Lung (tissue), 12 donors: Measurements from ENCODE around the gene PRKCZ. TPM values are rescaled to one million over a fixed set of nuclear protein-coding genes. Genes with fewer than 3 reads are reported as not detected.
A peak's percentile ranks its signal among the peaks of the same experiment; 100 is the strongest.

Source experiments
- ATAC-seq: fragments of 200-7000 bp; cut with Tn5 transposase; one replicate; pipeline ENCODE4 v1.9.1; 2020; ENCODE audit warnings: moderate number of reproducible peaks; ENCODE audit not compliant: insufficient read depth, low FRiP score
- DNase-seq, 3 donors: peaks; one replicate each; pipeline ENCODE4 v3.0.0-alpha.2; 2013 to 2017
- H3K27ac ChIP-seq, 2 donors: one replicate each; pipeline ENCODE4 v1.5.1; 2013; ENCODE audit warnings: mild to moderate bottlenecking in 2 of 2, moderate library complexity in 2 of 2, control low read depth in 1 of 2, inconsistent platforms in 1 of 2, low read depth in 1 of 2, low read length in 1 of 2
- H3K27me3 ChIP-seq, 3 donors: one replicate each; pipeline ENCODE4 v1.5.1; 2013; ENCODE audit warnings: low read length in 2 of 3; ENCODE audit not compliant: control insufficient read depth in 3 of 3, insufficient read depth in 3 of 3
- H3K36me3 ChIP-seq, 4 donors: one replicate each; pipeline ENCODE4 v1.5.1; 2013; ENCODE audit warnings: low read length in 4 of 4, mild to moderate bottlenecking in 1 of 4, moderate library complexity in 1 of 4; ENCODE audit not compliant: control insufficient read depth in 4 of 4, insufficient read depth in 4 of 4
- H3K4me1 ChIP-seq, 5 donors: one replicate each; pipeline ENCODE4 v1.5.1; 2013; ENCODE audit warnings: low read length in 5 of 5, mild to moderate bottlenecking in 2 of 5, moderate library complexity in 1 of 5; ENCODE audit not compliant: control insufficient read depth in 5 of 5, insufficient read depth in 5 of 5
- H3K4me3 ChIP-seq: one replicate; pipeline ENCODE4 v1.5.1; 2013; ENCODE audit warnings: mild to moderate bottlenecking, control low read depth, moderate library complexity
- H3K9ac ChIP-seq, 2 donors: one replicate each; pipeline ENCODE4 v1.5.1; 2013; ENCODE audit warnings: low read length in 2 of 2, control low read depth in 1 of 2; ENCODE audit not compliant: insufficient read depth in 1 of 2
- H3K9me3 ChIP-seq, 4 donors: one replicate each; pipeline ENCODE4 v1.5.1; 2013; ENCODE audit warnings: low read length in 3 of 4, mild to moderate bottlenecking in 1 of 4, moderate library complexity in 1 of 4; ENCODE audit not compliant: control insufficient read depth in 4 of 4, insufficient read depth in 3 of 4
- WGBS, 2 donors: extraction: QIAGEN DNeasy Blood & Tissue Kit; methylation state at CpG; one replicate each; pipeline ENCODE4 v1.1.7; 2013; 5-methylcytosine and 5-hydroxymethylcytosine counted together
- polyA plus RNA-seq, 2 donors: library from polyadenylated mRNA; stranded (reverse); fragments of 200-250 nt; gene quantifications; one replicate each; pipeline ENCODE4 v1.2.1, GENCODE V29; 2013
- total RNA-seq, 2 donors: library from RNA; depleted of rRNA in 1 of 2; stranded (reverse); fragments of >200 nt in 1 of 2; gene quantifications; one replicate each; pipeline ENCODE4 v1.2.1, GENCODE V29; 2014 to 2021
- TF ChIP-seq, protein P1 (sequence below): IDR thresholded peaks from 2 replicates; pipeline ENCODE4 v1.5.1; 2012; ENCODE audit warnings: mild to moderate bottlenecking; ENCODE audit errors: control extremely low read depth, extremely low read depth
- donor health status: control.
- donor health status: control.
- donor health status: Bipolar disorder and iron deficiency.
- donor health status: healthy.
- donor health status: DM: yes; HTN: yes; CAD: no.

The PRKCZ gene
- total and polyA plus RNA-seq, 4 donors, result 55.2 to 149 (median 117) TPM

DNA sequence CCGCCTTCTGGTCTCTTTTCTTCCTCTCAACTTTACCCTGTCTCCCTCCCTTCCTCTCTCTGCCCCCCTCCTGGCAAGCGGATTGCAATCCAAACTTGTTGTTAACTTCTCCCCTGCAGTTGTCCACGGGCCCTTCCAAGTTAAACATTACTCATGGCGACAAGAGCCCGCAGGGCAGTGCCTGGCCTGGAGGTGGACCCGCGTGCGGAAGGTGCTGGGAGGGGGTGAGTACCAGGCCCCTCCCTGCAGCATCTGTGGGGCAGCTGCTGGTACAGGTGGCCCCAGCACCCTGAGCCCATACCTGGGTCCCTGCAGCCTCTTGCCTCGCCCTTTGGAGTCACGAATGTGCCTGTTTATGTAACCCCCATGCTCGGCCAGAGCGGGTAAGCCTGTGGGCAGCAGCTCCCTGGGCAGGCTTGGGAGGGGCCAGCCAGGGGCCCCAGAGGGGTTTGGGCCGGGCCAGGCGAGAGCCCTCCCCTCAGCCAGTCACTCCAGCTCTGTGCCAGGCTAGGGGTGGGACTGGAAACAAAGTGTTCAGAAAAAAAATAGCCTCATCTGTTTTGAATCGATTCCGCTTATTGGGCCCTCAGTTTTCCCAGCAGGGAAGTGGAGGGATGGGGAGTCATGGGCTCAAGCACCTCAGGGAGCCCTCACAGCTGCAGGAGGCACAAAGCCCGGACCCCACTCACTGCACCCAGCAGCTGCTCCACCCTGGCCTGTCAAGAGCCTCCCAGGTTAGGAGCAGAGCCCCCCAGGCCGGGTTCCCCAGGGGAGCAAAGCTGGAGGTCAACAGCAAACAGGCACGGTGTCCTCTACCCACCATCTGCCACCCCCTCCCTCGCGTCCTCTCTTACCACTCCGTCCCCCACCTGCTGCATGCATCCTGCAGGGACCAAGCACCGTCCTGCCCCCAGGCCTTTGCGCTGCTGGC is 158.4 kb downstream of the PRKCZ start:
- TF ChIP-seq, protein P1, sequence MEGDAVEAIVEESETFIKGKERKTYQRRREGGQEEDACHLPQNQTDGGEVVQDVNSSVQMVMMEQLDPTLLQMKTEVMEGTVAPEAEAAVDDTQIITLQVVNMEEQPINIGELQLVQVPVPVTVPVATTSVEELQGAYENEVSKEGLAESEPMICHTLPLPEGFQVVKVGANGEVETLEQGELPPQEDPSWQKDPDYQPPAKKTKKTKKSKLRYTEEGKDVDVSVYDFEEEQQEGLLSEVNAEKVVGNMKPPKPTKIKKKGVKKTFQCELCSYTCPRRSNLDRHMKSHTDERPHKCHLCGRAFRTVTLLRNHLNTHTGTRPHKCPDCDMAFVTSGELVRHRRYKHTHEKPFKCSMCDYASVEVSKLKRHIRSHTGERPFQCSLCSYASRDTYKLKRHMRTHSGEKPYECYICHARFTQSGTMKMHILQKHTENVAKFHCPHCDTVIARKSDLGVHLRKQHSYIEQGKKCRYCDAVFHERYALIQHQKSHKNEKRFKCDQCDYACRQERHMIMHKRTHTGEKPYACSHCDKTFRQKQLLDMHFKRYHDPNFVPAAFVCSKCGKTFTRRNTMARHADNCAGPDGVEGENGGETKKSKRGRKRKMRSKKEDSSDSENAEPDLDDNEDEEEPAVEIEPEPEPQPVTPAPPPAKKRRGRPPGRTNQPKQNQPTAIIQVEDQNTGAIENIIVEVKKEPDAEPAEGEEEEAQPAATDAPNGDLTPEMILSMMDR, result no peak
- ATAC-seq (no peak), DNase-seq (peak; percentile 76 to 87 (median 78))
- Histone ChIP-seq H3K9ac (no peak overlapping the region), H3K9me3 (no peaks in the 10 kb centered on the region), H3K36me3 (no peaks in the 10 kb centered on the region), H3K4me1 (peaks cover 5 to 70% (median 36%) of the 10 kb centered on the region in 5 donors), H3K27ac (peak overlapping the region; percentile 46 to 91), H3K4me3 (no peak overlapping the region), H3K27me3 (no peaks in the 10 kb centered on the region)
- 56 to 74% methylated on average over 23 to 24 of the region's 24 CpGs for WGBS, 2 donors

DNA sequence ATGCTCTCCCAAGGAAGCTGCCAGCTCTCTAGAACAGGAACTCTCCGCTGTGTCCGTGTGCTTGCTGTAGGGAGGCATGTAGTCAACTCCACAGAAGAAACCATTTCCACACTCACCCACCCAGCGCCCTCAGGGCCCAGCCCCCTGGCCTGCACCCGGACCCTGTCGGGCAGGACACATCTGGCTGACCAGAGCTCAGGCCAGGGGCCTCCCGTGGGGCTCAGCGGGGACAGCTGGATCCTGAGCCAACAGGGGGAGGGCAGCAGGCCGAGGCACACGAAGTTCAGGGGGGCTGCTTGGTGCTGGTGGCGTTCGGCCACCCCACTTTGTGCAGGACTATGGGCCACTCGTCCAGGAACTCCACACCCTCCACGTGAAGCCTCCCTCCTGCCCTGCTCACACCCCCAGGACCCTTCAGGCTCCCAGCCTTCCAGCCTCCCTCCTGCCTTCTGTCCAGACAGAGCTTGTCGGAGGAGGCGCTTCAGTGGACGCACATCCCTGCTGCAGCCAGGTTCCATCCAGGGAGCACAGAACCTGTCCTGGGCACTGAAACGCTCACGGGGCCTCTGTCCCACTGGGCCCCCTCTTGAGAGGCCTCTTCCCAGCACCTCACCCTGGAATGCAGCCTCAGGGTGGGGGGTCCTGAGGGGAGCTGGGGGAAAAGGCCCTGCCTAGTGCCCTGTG is 159.3 kb downstream of the PRKCZ start:
- 71 to 74% methylated on average over 18 of the region's 18 CpGs for WGBS, 2 donors
- Histone ChIP-seq H3K9ac (no peak overlapping the region), H3K9me3 (no peaks in the 10 kb centered on the region), H3K4me1 (peaks cover 10 to 70% (median 36%) of the 10 kb centered on the region in 5 donors), H3K36me3 (no peaks in the 10 kb centered on the region), H3K27me3 (no peaks in the 10 kb centered on the region), H3K27ac (peak overlapping the region in 1 of 2 donors; percentile 79), H3K4me3 (no peak overlapping the region)
- TF ChIP-seq, protein P1, result no peak
- DNase-seq, result no peak
- ATAC-seq, result no peak

DNA sequence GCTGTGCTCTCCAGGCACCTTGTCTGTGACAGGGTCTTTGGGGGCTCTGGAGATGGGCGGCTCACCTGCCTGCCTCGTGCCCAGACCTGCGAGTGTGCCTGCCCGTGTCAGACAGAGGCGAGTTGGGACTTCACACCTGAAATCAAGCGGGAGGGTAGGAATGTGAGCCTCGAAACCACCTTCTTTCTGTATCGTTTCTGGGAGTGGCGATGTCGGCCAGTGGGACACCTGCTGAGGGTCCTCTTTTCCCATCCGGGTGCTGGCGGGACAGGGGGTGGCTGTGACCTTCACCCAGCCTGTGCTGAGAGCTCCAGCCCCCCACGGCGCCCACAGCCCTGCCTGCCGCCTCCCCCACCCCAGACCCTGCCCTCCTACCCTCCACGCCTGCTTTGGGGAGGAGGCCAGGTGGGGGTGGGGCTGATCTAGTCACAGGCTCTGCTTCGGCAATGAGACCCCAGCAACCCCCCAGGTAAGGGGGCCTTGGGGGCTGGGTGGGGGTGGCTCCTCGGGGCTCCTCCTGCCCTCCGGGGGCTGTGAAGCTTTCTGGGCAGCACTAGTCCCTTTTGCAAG is 160.0 kb downstream of the PRKCZ start:
- no peak for ATAC-seq
- H3K4me1 ChIP-seq, result peaks cover 16 to 74% (median 40%) of the 10 kb centered on the region in 5 donors
- WGBS, 2 donors, result 76 to 86% methylated on average over 16 to 19 of the region's 19 CpGs
- no peak overlapping the region for H3K4me3 ChIP-seq
- no peak overlapping the region for H3K9ac ChIP-seq
- H3K36me3 ChIP-seq, result no peaks in the 10 kb centered on the region
- H3K27me3 ChIP-seq, result no peaks in the 10 kb centered on the region
- DNase-seq, result no peak
- no peaks in the 10 kb centered on the region for H3K9me3 ChIP-seq
- peak overlapping the region in 1 of 2 donors; percentile 79 for H3K27ac ChIP-seq
- TF ChIP-seq, protein P1, result no peak
